H1 (cell line): ENCODE results near the gene CGB7. TPM values are rescaled to one million over a fixed set of nuclear protein-coding genes. Genes with fewer than 3 reads are reported as not detected.

Source experiments
- MAFK ChIP-seq: IDR thresholded peaks from 2 replicates; pipeline ENCODE4 v1.6.1; 2012; ENCODE audit warnings: low read depth, mild to moderate bottlenecking, improper control_type of control experiment, low read length
- MAX ChIP-seq: IDR thresholded peaks from 2 replicates; pipeline ENCODE4 v1.6.1; 2012; ENCODE audit warnings: inconsistent platforms
- POU5F1 ChIP-seq: IDR thresholded peaks from 2 replicates; pipeline ENCODE4 v1.6.1; 2011; ENCODE audit warnings: low read depth, mild to moderate bottlenecking, low read length, moderate library complexity
- polyA plus RNA-seq, 7 experiments: library from polyadenylated mRNA; depleted of rRNA in 3 of 7; stranded (reverse) in 5 of 7; unstranded in 2 of 7; fragments of >200 nt in 5 of 7; fragments of 200-250 nt in 2 of 7; gene quantifications; 1 replicate in 5 of 7; 2 replicates in 1 of 7; 4 replicates in 1 of 7; pipeline versions ENCODE4 v1.2.1 to v1.2.3, GENCODE V29; 2011 to 2013; ENCODE audit warnings: missing spikeins in 2 of 7, mixed read lengths in 2 of 7
- total RNA-seq: library from RNA; stranded (reverse); fragmentation: NEBNext Ultra II Directional; extraction: Animal tissue kit (Norgen Biotek cat#: 25700); gene quantifications from 2 replicates; pipeline ENCODE4 v1.2.1, GENCODE V29; 2021

Gene CGB7
- total and polyA plus RNA-seq, 2 of the 8 experiments (the other 6 are each of a cell fraction or from before 2014, with no cell fraction given), result 1.2 to 2.2 TPM

- TF ChIP-seq MAX (no peak), POU5F1 (no peak), MAFK (no peak)
These were observed 43.6 kb upstream of the CGB7 start (continued) for GRCh38 chr19:49101160-49101559.
